KBM-7 (cell line): Measurements from ENCODE around the gene ZNF319.

Source experiments
- DNase-seq: peaks from one replicate; pipeline ENCODE4 v3.0.0-alpha.2; 2015
- in situ Hi-C: fragments of 300-500 bp; cut with MboI; formaldehyde crosslinking; loops from 2 replicates; pipeline ENCODE4 v1.14.3; 2020; ENCODE audit warnings: low sequenced_read_pairs, low pct_unique_long_range_greater_than_20kb, mixed read lengths

ZNF319 gene

DNA sequence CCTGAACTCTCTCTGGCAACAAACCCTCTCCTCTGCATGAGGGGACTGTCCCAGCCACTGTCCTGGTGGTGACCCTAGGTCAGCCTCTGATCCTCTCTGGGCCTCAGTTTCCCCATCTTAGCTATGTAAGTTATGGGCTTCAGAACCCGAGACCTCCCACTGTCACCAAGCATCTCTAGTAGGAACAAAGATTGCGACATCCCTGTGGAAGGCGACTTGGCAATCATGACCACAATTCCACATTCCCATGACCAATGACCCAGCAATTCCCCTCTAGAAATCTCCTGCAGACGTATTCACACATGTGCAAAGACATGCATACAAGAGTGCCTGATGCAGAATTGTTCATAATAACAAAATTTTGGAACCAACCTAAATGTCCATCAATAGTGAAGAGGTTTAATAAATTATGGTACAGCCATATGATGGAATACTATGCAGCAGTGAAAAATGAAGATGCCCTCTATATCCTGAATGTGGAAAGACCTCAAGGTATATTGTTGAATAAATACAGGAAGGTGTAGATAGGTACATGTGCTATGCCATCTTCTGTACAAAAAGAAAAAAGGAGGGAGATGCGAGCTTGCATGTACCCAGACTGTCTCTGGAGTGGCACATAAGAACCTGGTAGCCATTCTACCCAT lies 50.8 kb downstream of the ZNF319 start:
- in situ Hi-C loops: no loop called here
- no peak for DNase-seq

DNA sequence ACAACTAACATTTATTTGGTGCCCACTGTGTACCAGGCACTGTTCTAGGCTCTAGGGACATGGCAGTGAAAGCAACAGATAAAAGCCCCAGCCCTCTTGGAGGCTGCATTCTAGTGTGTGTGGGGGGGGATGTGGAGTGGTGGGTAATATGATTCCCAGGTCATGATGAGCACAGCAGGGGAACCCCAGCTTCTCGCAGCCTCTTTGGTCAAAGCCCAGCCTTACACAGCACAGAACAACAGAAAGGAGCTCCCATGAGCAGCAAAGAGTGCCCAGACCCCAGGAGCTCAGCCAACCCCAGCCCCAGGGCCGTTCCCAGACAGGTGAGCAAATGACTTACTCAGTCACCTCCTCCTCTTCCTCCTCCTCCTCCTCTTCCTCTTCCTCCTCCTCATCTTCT lies 51.5 kb downstream of the ZNF319 start:
- no peak for DNase-seq
- in situ Hi-C loops: no loop called here

DNA sequence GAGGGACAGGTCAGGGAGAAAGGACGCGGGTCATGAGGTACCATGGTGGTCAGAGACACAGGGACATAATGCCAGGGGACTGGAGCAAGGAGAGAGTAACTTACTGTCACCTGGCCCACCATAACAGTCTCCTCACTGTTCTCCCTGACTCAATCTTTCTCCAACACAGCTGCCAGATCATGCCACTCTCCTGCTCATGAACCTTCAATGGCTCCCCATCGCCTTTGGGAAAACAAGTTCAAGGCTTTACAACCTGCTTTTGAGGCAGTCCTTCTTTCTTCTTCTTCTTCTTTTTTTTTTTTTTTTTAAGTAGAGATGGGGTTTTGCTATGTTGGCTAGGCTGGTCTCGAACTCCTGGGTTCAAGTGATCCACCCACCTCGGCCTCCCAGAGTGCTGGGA lies 52.4 kb downstream of the ZNF319 start:
- in situ Hi-C loops: no loop called here
- DNase-seq: no peak

DNA sequence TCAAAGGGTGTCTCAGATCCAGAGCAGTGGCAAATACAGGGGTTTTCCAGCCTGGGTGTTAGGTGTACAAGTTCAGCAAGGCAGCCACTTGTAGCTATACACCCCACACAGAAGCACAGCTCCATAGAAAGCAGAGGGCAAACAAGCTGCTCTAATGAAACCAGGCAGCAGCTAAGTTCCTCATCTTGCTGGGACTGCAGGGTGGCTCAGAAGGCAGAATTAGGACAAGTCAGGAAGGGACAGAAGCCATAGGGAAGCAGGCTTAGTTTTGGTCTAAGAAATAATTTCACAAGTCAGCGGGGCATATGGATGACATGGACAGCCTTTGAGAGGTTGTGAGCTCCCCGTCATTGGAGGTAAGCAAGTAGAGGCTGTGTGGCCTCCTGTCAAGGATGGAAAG lies 53.2 kb downstream of the ZNF319 start:
- no peak for DNase-seq
- in situ Hi-C loops: no loop called here

DNA sequence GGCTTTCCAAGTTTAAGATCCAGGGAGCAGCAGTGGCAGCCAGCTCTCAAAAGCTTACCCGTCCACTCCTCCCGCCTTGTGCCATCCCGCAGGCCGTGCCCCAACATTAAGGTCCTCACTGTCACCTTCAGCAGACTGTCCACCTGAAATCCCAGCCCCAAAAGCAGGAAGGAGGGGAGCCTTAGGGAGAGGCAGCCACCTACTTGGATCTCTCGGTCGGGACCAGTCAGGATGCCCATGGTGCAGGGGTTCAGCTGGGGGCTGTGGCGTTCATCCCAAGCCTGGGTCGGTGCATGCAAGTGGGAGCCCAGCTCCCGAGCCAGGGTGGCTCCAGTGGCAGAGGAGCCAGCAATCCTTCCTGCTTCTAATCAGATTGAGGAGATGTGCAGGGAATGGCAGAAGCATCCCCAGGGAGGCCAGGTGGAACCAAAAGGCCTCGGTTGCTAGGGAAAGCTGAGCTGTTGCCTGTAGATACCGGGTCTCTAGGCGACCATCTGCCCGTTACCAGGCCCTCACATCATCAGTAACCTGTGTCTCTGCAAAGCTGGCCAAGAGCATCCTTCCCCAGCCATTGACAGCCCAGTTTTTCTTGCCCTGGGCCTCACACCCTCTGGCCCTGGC lies 54.2 kb downstream of the ZNF319 start:
- DNase-seq: no peak
- in situ Hi-C loops: no loop called here

DNA sequence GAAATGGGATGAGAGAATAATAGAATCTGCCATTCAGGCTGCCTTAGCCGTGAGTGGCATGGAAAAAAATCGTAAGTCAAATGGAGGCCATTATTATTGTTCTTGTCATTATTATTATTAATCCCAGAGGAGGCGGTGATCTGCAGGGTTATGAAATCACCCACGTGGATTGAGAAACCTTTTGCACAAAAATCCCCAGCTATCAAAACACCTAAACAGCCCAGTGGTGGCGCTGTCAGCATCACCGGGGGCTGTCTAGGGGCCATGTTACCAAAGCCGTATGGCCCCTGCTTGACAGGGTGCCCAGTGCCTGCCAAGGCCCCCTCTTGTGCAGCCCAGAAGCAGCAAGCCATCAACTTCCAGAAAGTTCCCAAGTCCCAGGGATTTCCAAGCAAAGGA lies 54.7 kb downstream of the ZNF319 start:
- DNase-seq: peak; percentile 16
- in situ Hi-C loops: no loop called here

DNA sequence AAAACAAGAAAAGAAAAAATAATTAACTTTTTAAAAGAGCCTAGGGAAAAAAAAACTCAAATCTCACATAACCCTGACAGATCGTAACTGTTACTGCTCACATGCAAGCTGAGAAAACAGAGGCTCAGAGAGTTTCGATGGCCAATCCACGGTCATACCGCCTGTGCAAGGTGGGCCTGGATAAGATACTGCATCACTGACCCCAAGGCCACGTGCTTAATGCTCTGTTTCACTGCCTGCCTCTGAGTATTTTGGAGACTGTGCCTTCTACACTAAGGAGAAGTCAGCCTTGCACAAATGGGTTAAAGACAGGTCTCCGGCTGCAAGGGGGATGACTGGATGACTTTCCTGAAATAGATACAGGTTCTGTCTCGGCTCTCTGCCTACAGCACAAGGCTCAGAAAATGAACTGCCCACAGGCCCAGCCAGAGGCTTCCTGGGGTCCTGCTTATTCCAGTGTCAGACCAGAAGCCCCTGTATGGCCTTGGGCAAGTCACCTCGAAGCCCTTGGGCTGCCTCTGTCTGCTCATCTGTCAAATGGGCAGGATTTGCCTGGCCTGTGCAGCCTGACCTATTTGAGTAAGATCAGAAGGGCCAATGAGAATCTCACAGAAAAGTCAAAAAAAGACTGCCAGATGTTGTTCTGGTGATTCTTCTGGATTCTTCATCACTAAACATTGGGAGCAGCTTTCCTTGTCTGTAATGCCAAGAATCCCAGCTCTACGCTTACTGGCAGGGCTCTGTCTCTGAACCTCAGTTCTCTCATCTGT lies 55.3 kb downstream of the ZNF319 start:
- no peak for DNase-seq
- in situ Hi-C loops: no loop called here
